Activated CD4-positive, alpha-beta T cell treated with anti-CD3 and anti-CD28 coated beads, Interleukin-2, amount 10 ng/mL, durations not matched to agents 7 days and 5 days (primary cell): Measurements from ENCODE around the gene COMMD1. TPM values are rescaled to one million over a fixed set of nuclear protein-coding genes. Genes with fewer than 3 reads are reported as not detected.
"Not testable (repeated sequence)": the region's sequence is repeated elsewhere in the genome, so short reads cannot be mapped to it uniquely, and the experiment has no call there.

ENCODE experiments used
- CTCF ChIA-PET: fragments of 350-600 bp; sonication (Branson Sonifier 250); formaldehyde crosslinking; loops from one replicate; lab custom pipeline; 2021; ENCODE audit warnings: antibody characterized with exemption; lab: Charles Lee
- POLR2A ChIA-PET: fragments of 350-600 bp; sonication (Branson Sonifier 250); formaldehyde crosslinking; loops from one replicate; lab custom pipeline; 2021; ENCODE audit warnings: antibody characterized with exemption; lab: Charles Lee
- DNase-seq: peaks from one replicate; pipeline ENCODE4 v3.0.0-alpha.2; 2020
- H3K27ac Mint-ChIP-seq: one replicate; pipeline ENCODE4 v1.8.0; 2021; ENCODE audit warnings: mild to moderate bottlenecking, moderate library complexity, mixed read lengths
- H3K27me3 Mint-ChIP-seq: one replicate; pipeline ENCODE4 v1.8.0; 2021; ENCODE audit warnings: mixed read lengths
- H3K36me3 Mint-ChIP-seq: one replicate; pipeline ENCODE4 v1.8.0; 2021; ENCODE audit warnings: low read depth, mixed read lengths
- H3K4me1 Mint-ChIP-seq: one replicate; pipeline ENCODE4 v1.8.0; 2021; ENCODE audit warnings: mixed read lengths
- H3K4me3 Mint-ChIP-seq: one replicate; pipeline ENCODE4 v1.8.0; 2021; ENCODE audit warnings: mild to moderate bottlenecking, moderate library complexity, mixed read lengths
- H3K9me3 Mint-ChIP-seq: one replicate; pipeline ENCODE4 v1.8.0; 2021; ENCODE audit warnings: mixed read lengths
- total RNA-seq, 2 experiments: library from RNA; stranded (reverse); gene quantifications; one replicate each; pipeline ENCODE4 v1.2.3, GENCODE V29; 2021

Gene COMMD1
- total RNA-seq, 2 experiments from 2014 or later = 29.1 to 30.6 TPM

DNA sequence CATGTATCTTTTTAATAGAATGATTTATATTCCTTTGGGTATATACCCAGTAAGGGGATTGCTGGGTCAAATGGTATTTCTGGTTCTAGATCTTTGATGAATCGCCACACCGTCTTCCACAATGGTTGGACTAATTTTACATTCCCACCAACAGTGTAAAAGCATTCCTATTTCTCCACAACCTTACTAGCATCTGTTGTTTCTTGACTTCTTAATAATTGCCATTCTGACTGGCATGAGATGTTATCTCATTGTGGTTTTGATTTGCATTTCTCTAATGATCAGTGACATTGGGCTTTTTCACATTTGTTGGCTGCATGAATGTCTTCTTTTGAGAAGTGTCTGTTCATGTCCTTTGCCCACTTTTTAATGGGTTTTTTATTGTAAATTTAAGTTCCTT is 220.8 kb downstream of the COMMD1 start:
- H3K27me3 Mint-ChIP-seq, H3K27ac Mint-ChIP-seq, H3K36me3 Mint-ChIP-seq, CTCF ChIA-PET, H3K9me3 Mint-ChIP-seq, POLR2A ChIA-PET, H3K4me3 Mint-ChIP-seq, DNase-seq, H3K4me1 Mint-ChIP-seq: not testable (repeated sequence)

GRCh38 chr2:62133320-62133823 is 227.9 kb downstream of the COMMD1 start:
- no peaks in the 10 kb centered on the region for H3K9me3 Mint-ChIP-seq
- no peaks in the 10 kb centered on the region for H3K36me3 Mint-ChIP-seq
- ChIA-PET CTCF (no interaction called here), POLR2A (no interaction called here)
- no peak overlapping the region for H3K27ac Mint-ChIP-seq
- H3K4me3 Mint-ChIP-seq = no peak overlapping the region
- H3K4me1 Mint-ChIP-seq = peaks cover 6% of the 10 kb centered on the region
- no peaks in the 10 kb centered on the region for H3K27me3 Mint-ChIP-seq
- no peak for DNase-seq

DNA sequence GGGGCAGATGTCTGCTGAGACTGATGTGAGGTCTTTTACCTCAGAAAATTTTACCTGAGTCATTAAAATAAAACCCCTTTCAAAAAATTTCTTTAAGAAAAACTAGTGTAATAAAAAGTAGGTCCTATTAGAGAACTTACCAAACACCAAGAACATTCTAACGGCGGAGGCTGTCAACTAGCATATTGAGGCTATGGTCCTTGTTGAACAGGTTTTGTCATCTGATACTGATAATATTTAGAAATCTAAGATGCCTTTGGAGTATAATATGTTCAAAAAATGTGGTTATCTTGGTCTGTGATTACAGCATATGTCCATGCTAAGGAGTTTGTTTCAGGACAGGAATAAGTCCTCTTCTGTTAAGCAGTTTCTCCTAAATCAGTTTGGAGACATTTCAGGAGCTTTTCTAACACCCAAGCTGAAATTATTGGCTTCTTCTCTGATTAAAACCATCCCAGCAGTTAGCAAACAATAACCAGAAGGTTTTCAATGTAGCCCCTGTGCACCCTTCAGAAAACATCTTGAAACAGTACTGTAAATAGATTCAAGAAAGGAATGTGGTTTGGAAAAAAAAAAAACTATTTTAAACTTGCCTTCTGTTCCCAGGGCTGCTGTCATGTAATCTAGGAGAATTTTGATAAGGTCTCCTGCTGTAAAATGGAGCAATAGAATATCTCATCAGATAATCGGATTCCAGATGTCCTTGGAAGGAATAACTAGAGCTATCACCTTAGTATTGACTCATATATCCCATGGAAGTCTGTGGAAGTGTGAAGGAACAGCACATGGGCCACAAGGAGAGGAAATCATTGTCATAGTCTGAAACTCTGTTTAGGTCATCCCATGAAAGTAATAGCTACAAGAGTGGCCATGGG is 231.7 kb downstream of the COMMD1 start:
- no peaks in the 10 kb centered on the region for H3K9me3 Mint-ChIP-seq
- peaks cover 12% of the 10 kb centered on the region for H3K4me1 Mint-ChIP-seq
- no peak overlapping the region for H3K4me3 Mint-ChIP-seq
- ChIA-PET POLR2A (no interaction called here), CTCF (no interaction called here)
- H3K27ac Mint-ChIP-seq = no peak overlapping the region
- no peak for DNase-seq
- no peaks in the 10 kb centered on the region for H3K36me3 Mint-ChIP-seq
- H3K27me3 Mint-ChIP-seq = no peaks in the 10 kb centered on the region

DNA sequence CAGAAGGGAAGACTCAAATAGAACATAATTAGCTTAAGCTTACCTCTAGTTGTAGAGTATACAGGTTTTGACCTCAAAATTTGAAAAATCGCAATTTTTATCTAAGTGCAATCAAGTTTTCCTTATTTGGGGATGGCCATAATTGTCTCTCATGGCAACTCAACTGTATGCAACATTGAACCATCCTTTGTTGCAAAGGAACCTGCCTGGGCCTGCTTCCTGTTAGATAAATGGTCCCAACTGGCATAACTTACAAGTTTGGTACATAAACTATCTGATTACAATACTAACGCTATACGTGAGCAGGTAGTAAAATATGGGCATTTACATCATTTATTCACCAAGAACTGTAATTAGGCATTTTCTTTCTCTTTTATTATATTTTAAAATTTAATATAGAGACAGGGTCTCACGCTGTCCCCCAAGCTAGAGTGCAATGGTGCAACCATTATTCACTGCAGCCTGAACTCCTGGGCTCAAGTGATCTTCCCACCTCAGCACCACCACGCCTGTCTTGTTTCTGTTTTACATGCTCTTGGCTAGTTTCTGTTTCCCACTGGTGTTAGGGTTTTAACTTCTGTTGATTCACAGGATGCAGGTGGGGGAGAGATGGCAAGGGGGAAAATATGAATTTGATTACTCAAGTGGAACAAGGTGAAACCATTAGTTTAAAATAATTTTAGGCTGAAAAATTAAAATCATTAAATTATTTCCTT is 235.1 kb downstream of the COMMD1 start:
- no peaks in the 10 kb centered on the region for H3K9me3 Mint-ChIP-seq
- H3K27me3 Mint-ChIP-seq = no peaks in the 10 kb centered on the region
- no peaks in the 10 kb centered on the region for H3K36me3 Mint-ChIP-seq
- ChIA-PET CTCF (interaction anchor here (1.4 kb wide), 1 partner anchor 58 kb away, joined by 3 read pairs; no protein-coding TSS in a partner anchor), POLR2A (no interaction called here)
- H3K4me3 Mint-ChIP-seq = no peak overlapping the region
- H3K27ac Mint-ChIP-seq = no peak overlapping the region
- DNase-seq = peak; percentile 8
- peaks cover 12% of the 10 kb centered on the region for H3K4me1 Mint-ChIP-seq

DNA sequence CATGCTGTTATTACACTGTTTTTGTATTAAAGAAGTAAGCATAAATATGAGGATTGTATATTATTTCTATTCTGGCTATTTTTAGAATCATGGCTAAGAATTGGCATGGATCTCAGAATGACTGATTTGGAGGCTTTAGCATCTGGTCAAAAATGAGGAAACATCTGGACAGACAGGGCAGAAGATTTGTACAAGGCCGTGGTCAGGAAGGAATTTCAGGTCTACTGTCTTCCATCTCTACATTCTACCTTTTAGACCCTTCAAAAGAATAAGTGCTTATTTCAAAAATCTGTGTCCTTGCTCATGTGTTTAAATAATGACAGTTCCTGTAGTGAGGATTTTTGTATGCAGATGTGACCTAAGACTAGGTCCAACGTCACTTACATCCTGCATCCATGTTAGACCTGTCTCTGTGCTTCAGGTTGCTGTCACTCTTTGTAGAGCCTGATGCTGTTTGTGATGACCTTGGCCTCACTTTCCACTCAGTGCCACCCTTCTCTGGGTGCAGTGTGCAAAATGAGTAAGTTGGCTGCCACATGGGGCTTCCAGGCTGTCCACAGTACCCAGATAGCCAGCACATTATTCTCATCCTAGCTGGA is 235.8 kb downstream of the COMMD1 start:
- Mint-ChIP-seq H3K4me3 (no peak overlapping the region), H3K36me3 (no peaks in the 10 kb centered on the region), H3K9me3 (no peaks in the 10 kb centered on the region), H3K27ac (no peak overlapping the region), H3K4me1 (peaks cover 12% of the 10 kb centered on the region), H3K27me3 (no peaks in the 10 kb centered on the region)
- ChIA-PET CTCF (no interaction called here), POLR2A (no interaction called here)
- no peak for DNase-seq

GRCh38 chr2:62142054-62142453 is 236.6 kb downstream of the COMMD1 start:
- POLR2A ChIA-PET = no interaction called here

GRCh38 chr2:62143696-62144095 is 238.2 kb downstream of the COMMD1 start:
- DNase-seq = no peak

More at GRCh38 chr2:62142054-62142453, 236.6 kb downstream of the COMMD1 start:
- Mint-ChIP-seq H3K27ac (no peak overlapping the region), H3K36me3 (no peaks in the 10 kb centered on the region), H3K9me3 (no peaks in the 10 kb centered on the region), H3K4me3 (no peak overlapping the region), H3K27me3 (no peaks in the 10 kb centered on the region), H3K4me1 (peaks cover 17% of the 10 kb centered on the region)
- no peak for DNase-seq
- CTCF ChIA-PET = no interaction called here

DNA sequence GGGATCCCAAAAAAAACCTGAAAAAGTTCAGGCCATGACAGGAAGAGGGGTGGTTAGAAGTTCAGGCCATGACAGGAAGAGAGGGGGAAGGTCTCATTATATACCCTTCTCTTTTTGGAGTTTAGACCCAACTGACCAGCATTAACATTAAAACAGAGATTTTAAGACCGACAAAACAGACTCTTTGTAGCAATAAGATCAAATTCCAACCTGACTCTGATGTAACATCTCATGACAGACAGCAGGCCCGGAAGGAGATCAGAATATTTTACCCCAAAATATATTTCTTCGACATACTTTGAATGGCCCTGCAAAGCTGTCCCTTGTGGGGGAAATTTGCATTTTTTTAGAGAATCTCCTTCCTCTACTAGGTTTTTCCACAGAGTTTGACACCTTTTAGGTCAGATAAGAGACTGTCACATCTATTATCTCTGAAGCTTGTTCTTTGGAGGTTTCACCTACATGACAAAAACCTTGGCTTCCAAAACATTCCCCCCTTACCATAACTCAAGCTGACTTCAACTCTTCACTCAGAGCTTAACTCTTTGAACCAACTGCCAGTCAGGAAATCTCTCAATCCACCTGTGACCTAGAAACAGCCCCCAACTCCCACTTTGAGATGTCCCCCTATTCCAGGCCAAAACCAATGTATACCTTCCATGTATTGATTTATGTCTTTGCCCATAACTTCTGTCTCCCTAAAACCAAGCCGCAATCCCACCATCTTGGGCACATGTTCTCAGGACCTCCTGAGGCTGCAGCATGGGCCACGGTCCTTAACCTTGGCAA is 239.4 kb downstream of the COMMD1 start:
- CTCF ChIA-PET = no interaction called here
- peaks cover 23% of the 10 kb centered on the region for H3K4me1 Mint-ChIP-seq
- no peaks in the 10 kb centered on the region for H3K36me3 Mint-ChIP-seq
- no peak overlapping the region for H3K27ac Mint-ChIP-seq
- H3K4me3 Mint-ChIP-seq = no peak overlapping the region
- no peaks in the 10 kb centered on the region for H3K27me3 Mint-ChIP-seq
- H3K9me3 Mint-ChIP-seq = no peaks in the 10 kb centered on the region
- no peak for DNase-seq
- POLR2A ChIA-PET = no interaction called here

More at GRCh38 chr2:62143696-62144095, 238.2 kb downstream of the COMMD1 start:
- ChIA-PET POLR2A (no interaction called here), CTCF (no interaction called here)
- Mint-ChIP-seq H3K27me3 (no peaks in the 10 kb centered on the region), H3K4me1 (peaks cover 17% of the 10 kb centered on the region), H3K36me3 (no peaks in the 10 kb centered on the region), H3K4me3 (no peak overlapping the region), H3K27ac (no peak overlapping the region), H3K9me3 (no peaks in the 10 kb centered on the region)

DNA sequence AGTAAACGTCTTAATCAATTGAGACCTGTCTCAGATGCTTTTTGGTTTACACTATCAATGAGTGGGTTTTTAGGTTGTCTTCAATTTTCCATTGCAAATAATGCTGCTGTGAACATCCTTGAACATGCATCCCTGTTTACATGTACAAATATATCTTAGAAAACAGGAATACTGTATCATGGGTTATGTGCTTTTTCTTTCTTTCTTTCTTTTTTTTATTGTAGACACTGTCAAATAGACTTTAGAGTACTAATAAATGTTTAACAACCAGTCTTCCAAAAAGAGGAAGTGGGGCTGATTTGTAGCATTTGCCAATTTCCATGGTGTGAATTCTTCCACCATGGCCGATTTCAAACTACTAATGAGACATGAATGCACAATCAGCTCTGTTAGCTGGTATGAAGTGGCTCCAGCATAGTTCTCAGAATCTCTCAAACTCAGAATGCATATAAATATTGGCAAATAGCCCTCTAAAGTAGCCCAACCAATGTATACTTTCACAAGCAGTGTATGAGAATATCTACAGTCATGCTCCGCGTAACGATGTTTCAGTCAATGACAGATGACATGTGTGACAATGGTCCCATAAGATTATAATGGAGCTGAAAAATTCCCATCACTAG is 240.1 kb downstream of the COMMD1 start:
- CTCF ChIA-PET = no interaction called here
- Mint-ChIP-seq H3K27ac (no peak overlapping the region), H3K9me3 (no peaks in the 10 kb centered on the region), H3K4me1 (peaks cover 19% of the 10 kb centered on the region), H3K36me3 (no peaks in the 10 kb centered on the region), H3K4me3 (no peak overlapping the region), H3K27me3 (no peaks in the 10 kb centered on the region)
- DNase-seq = no peak
- POLR2A ChIA-PET = no interaction called here

DNA sequence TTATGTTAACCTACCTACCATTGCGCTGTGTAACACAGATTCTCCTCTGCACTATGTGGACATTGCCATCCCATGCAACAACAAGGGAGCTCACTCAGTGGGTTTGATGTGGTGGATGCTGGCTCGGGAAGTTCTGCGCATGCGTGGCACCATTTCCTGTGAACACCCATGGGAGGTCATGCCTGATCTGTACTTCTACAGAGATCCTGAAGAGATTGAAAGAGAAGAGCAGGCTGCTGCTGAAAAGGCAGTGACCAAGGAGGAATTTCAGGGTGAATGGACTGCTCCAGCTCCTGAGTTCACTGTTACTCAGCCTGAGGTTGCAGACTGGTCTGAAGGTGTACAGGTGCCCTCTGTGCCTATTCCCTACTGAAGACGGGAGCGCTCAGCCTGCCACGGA is 241.3 kb downstream of the COMMD1 start:
- H3K4me3 Mint-ChIP-seq, H3K36me3 Mint-ChIP-seq, H3K27me3 Mint-ChIP-seq, POLR2A ChIA-PET, H3K9me3 Mint-ChIP-seq, CTCF ChIA-PET: not testable (repeated sequence)
- peak; percentile 49 for DNase-seq
- H3K4me1 Mint-ChIP-seq = peaks cover 10% of the 10 kb centered on the region
- H3K27ac Mint-ChIP-seq = peak overlapping the region; percentile 68

- no peak for DNase-seq
- ChIA-PET CTCF (no interaction called here), POLR2A (no interaction called here)
- peaks cover 10% of the 10 kb centered on the region for H3K4me1 Mint-ChIP-seq
- H3K9me3 Mint-ChIP-seq = no peaks in the 10 kb centered on the region
- H3K36me3 Mint-ChIP-seq = no peaks in the 10 kb centered on the region
- H3K27me3 Mint-ChIP-seq = no peaks in the 10 kb centered on the region
- H3K4me3 Mint-ChIP-seq = no peak overlapping the region
- H3K27ac Mint-ChIP-seq = no peak overlapping the region
Measured at GRCh38 chr2:62147610-62148301, 242.3 kb downstream of the COMMD1 start.

- CTCF ChIA-PET = no interaction called here
- H3K27ac Mint-ChIP-seq = no peak overlapping the region
Measured at GRCh38 chr2:62149708-62150107, 244.2 kb downstream of the COMMD1 start.

More at GRCh38 chr2:62149708-62150107, 244.2 kb downstream of the COMMD1 start:
- peaks cover 10% of the 10 kb centered on the region for H3K4me1 Mint-ChIP-seq
- POLR2A ChIA-PET = no interaction called here
- H3K4me3 Mint-ChIP-seq = no peak overlapping the region
- DNase-seq = no peak
- no peaks in the 10 kb centered on the region for H3K36me3 Mint-ChIP-seq
- H3K27me3 Mint-ChIP-seq = no peaks in the 10 kb centered on the region
- H3K9me3 Mint-ChIP-seq = no peaks in the 10 kb centered on the region
